ENCODE data around the gene CNTN4.
A peak's percentile ranks its signal among the peaks of the same experiment; 100 is the strongest.

GRCh38 chr3:2765002-2765579 lies 666.4 kb downstream of the CNTN4 start:
- TF ChIP-seq, protein P1, sequence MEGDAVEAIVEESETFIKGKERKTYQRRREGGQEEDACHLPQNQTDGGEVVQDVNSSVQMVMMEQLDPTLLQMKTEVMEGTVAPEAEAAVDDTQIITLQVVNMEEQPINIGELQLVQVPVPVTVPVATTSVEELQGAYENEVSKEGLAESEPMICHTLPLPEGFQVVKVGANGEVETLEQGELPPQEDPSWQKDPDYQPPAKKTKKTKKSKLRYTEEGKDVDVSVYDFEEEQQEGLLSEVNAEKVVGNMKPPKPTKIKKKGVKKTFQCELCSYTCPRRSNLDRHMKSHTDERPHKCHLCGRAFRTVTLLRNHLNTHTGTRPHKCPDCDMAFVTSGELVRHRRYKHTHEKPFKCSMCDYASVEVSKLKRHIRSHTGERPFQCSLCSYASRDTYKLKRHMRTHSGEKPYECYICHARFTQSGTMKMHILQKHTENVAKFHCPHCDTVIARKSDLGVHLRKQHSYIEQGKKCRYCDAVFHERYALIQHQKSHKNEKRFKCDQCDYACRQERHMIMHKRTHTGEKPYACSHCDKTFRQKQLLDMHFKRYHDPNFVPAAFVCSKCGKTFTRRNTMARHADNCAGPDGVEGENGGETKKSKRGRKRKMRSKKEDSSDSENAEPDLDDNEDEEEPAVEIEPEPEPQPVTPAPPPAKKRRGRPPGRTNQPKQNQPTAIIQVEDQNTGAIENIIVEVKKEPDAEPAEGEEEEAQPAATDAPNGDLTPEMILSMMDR (IDR thresholded peaks at IDR 0.05): peak; percentile 61
- TF ChIP-seq EZH2 (IDR thresholded peaks at IDR 0.05) (no peak), EZH2phosphoT487 (IDR thresholded peaks at IDR 0.05) (no peak)
